ENCODE results near the gene NATD1. TPM values are rescaled to one million over a fixed set of nuclear protein-coding genes. Genes with fewer than 3 reads are reported as not detected.
A peak's percentile ranks its signal among the peaks of the same experiment; 100 is the strongest.

The NATD1 gene
- total RNA-seq, 1 donor from 2014 or later: 7.9 TPM

DNA sequence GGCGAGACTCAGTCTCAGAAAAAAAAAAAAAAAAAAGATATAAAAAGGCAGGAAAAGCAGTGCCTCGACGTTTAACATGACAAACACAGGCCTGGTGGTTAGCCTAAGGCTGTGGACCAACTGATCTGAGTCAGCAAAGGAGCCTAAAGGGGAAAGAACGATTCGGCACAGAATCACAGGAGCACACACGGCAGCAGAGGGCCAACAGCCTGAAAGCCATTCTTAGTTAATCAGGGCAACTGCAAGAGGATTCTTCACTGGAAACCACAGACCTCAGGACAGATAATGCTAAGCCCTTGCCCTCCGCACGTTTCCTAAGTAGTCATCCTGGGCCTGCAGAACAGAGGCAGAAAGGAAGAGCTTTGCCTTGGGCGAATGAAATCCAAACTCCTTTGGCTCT, 53.9 kb downstream of the NATD1 start:
- DNase-seq (ENCODE audit: low read depth): peak; percentile 70
- TF ChIP-seq, protein P1, sequence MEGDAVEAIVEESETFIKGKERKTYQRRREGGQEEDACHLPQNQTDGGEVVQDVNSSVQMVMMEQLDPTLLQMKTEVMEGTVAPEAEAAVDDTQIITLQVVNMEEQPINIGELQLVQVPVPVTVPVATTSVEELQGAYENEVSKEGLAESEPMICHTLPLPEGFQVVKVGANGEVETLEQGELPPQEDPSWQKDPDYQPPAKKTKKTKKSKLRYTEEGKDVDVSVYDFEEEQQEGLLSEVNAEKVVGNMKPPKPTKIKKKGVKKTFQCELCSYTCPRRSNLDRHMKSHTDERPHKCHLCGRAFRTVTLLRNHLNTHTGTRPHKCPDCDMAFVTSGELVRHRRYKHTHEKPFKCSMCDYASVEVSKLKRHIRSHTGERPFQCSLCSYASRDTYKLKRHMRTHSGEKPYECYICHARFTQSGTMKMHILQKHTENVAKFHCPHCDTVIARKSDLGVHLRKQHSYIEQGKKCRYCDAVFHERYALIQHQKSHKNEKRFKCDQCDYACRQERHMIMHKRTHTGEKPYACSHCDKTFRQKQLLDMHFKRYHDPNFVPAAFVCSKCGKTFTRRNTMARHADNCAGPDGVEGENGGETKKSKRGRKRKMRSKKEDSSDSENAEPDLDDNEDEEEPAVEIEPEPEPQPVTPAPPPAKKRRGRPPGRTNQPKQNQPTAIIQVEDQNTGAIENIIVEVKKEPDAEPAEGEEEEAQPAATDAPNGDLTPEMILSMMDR (IDR thresholded peaks at IDR 0.05; ENCODE audit: insufficient read depth, low read depth, low read length): no peak
- TF ChIP-seq EZH2 (IDR thresholded peaks at IDR 0.05; ENCODE audit: insufficient read depth, low read length): no peak
- Histone ChIP-seq H3K9ac (ENCODE audit: low read length) (no peak overlapping the region), H3K36me3 (ENCODE audit: insufficient read depth, low read length) (peaks cover 12% of the 10 kb centered on the region), H3K4me2 (ENCODE audit: low read length) (no peak overlapping the region), H4K20me1 (ENCODE audit: insufficient read depth, low read length) (peaks cover 81% of the 10 kb centered on the region), H3K27ac (ENCODE audit: low read depth, low read length) (no peak overlapping the region), H3K9me3 (ENCODE audit: insufficient read depth, low read depth, low read length) (no peaks in the 10 kb centered on the region), H3K27me3 (ENCODE audit: insufficient read depth, low read length) (no peaks in the 10 kb centered on the region), H3K4me1 (ENCODE audit: insufficient read depth, low read length) (peaks cover 5% of the 10 kb centered on the region), H2AFZ (ENCODE audit: low read depth, low read length) (no peak overlapping the region), H3K79me2 (ENCODE audit: insufficient read depth, low read length) (peaks cover 82% of the 10 kb centered on the region), H3K4me3 (ENCODE audit: insufficient read depth, low read depth, low read length) (no peak overlapping the region)
- Mint-ChIP-seq H3K9me3 (ENCODE audit: unreplicated experiment) (no peaks in the 10 kb centered on the region), H3K27ac (ENCODE audit: unreplicated experiment) (no peak overlapping the region), H3K27me3 (ENCODE audit: low read depth, unreplicated experiment) (no peaks in the 10 kb centered on the region), H3K4me1 (ENCODE audit: low read depth, unreplicated experiment) (peaks cover 14% of the 10 kb centered on the region), H3K36me3 (ENCODE audit: low read depth, unreplicated experiment) (peaks cover 19% of the 10 kb centered on the region), H3K4me3 (ENCODE audit: unreplicated experiment) (no peak overlapping the region)
- no peak for FAIRE-seq

DNA sequence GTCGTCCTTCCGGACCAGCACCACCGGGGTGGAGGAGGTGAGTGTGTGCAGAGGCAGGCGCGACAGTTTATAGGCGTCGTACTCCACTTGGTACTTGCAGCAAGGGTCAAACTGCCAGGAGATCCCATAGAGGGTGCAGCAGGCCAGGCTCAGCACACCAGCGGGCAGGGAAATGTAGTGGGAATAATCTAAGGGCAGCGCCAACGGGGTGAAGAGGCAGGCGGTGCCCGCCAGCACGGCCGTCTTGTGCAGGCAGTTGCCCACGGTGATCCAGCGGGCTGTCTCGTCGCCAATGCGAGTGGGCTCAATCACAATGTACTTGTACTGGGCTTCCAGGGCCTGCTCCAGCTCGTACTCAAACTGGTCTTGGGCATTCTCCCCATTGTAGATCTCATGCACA, 54.8 kb downstream of the NATD1 start:
- TF ChIP-seq, protein P1 (IDR thresholded peaks at IDR 0.05; ENCODE audit: insufficient read depth, low read depth, low read length): no peak
- no peak for TF ChIP-seq EZH2 (IDR thresholded peaks at IDR 0.05; ENCODE audit: insufficient read depth, low read length)
- Histone ChIP-seq H3K27me3 (ENCODE audit: insufficient read depth, low read length) (no peaks in the 10 kb centered on the region), H3K4me1 (ENCODE audit: insufficient read depth, low read length) (peaks cover 5% of the 10 kb centered on the region), H3K79me2 (ENCODE audit: insufficient read depth, low read length) (peaks cover 74% of the 10 kb centered on the region), H3K9me3 (ENCODE audit: insufficient read depth, low read depth, low read length) (no peaks in the 10 kb centered on the region), H3K27ac (ENCODE audit: low read depth, low read length) (no peak overlapping the region), H3K4me2 (ENCODE audit: low read length) (no peak overlapping the region), H4K20me1 (ENCODE audit: insufficient read depth, low read length) (peaks cover 74% of the 10 kb centered on the region), H3K9ac (ENCODE audit: low read length) (no peak overlapping the region), H3K4me3 (ENCODE audit: insufficient read depth, low read depth, low read length) (no peak overlapping the region), H2AFZ (ENCODE audit: low read depth, low read length) (no peak overlapping the region), H3K36me3 (ENCODE audit: insufficient read depth, low read length) (peaks cover 12% of the 10 kb centered on the region)
- H3K27me3 Mint-ChIP-seq (ENCODE audit: low read depth, unreplicated experiment): no peaks in the 10 kb centered on the region
- H3K9me3 Mint-ChIP-seq (ENCODE audit: unreplicated experiment): no peaks in the 10 kb centered on the region
- no peak overlapping the region for H3K4me3 Mint-ChIP-seq (ENCODE audit: unreplicated experiment)
- FAIRE-seq (no peak), DNase-seq (ENCODE audit: low read depth) (no peak)
- H3K36me3 Mint-ChIP-seq (ENCODE audit: low read depth, unreplicated experiment): peaks cover 19% of the 10 kb centered on the region
- peaks cover 14% of the 10 kb centered on the region for H3K4me1 Mint-ChIP-seq (ENCODE audit: low read depth, unreplicated experiment)
- peak overlapping the region; percentile 48 for H3K27ac Mint-ChIP-seq (ENCODE audit: unreplicated experiment)

DNA sequence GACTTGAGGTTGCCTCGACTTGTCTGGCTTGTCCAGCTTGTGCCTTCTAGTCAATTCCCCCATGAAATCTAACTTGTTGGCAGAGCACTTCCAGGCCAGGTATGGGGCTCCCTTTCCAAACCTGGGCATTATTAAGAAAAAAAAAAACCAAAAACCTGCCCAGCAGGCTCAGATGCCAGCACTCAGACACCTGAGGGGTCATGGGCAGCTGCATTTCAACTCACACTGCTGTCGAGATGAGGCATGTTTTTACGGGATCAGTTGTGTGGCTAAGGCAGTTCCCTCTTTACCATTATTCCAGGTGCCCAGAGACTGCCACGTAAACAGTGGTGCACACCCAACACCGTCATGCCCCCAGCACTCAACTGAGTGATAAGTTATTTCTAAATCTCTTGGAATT, 57.1 kb downstream of the NATD1 start:
- H3K36me3 Mint-ChIP-seq (ENCODE audit: low read depth, unreplicated experiment): peaks cover 25% of the 10 kb centered on the region
- no peak overlapping the region for H3K27ac ChIP-seq (ENCODE audit: low read depth, low read length)

More for the DNA sequence above, 57.1 kb downstream of the NATD1 start:
- TF ChIP-seq, protein P1 (IDR thresholded peaks at IDR 0.05; ENCODE audit: insufficient read depth, low read depth, low read length): no peak
- TF ChIP-seq EZH2 (IDR thresholded peaks at IDR 0.05; ENCODE audit: insufficient read depth, low read length): no peak
- H3K27ac Mint-ChIP-seq (ENCODE audit: unreplicated experiment): no peak overlapping the region
- Histone ChIP-seq H2AFZ (ENCODE audit: low read depth, low read length) (no peak overlapping the region), H3K4me1 (ENCODE audit: insufficient read depth, low read length) (peaks cover 5% of the 10 kb centered on the region), H3K4me2 (ENCODE audit: low read length) (no peak overlapping the region), H3K9me3 (ENCODE audit: insufficient read depth, low read depth, low read length) (no peaks in the 10 kb centered on the region), H3K36me3 (ENCODE audit: insufficient read depth, low read length) (peaks cover 12% of the 10 kb centered on the region), H4K20me1 (ENCODE audit: insufficient read depth, low read length) (peaks cover 55% of the 10 kb centered on the region), H3K27me3 (ENCODE audit: insufficient read depth, low read length) (no peaks in the 10 kb centered on the region), H3K4me3 (ENCODE audit: insufficient read depth, low read depth, low read length) (no peak overlapping the region), H3K9ac (ENCODE audit: low read length) (no peak overlapping the region), H3K79me2 (ENCODE audit: insufficient read depth, low read length) (peaks cover 51% of the 10 kb centered on the region)
- no peaks in the 10 kb centered on the region for H3K9me3 Mint-ChIP-seq (ENCODE audit: unreplicated experiment)
- H3K4me3 Mint-ChIP-seq (ENCODE audit: unreplicated experiment): no peak overlapping the region
- FAIRE-seq (no peak), DNase-seq (ENCODE audit: low read depth) (no peak)
- H3K27me3 Mint-ChIP-seq (ENCODE audit: low read depth, unreplicated experiment): no peaks in the 10 kb centered on the region
- peaks cover 13% of the 10 kb centered on the region for H3K4me1 Mint-ChIP-seq (ENCODE audit: low read depth, unreplicated experiment)
